H9 (cell line): ENCODE measurements around the gene PC. TPM values are rescaled to one million over a fixed set of nuclear protein-coding genes. Genes with fewer than 3 reads are reported as not detected.

Experiments
- DNase-seq: peaks from one replicate; pipeline ENCODE4 v3.0.0-alpha.2; 2017
- H2AFZ ChIP-seq: one replicate; pipeline ENCODE4 v1.6.1; 2013; ENCODE audit warnings: mild to moderate bottlenecking, low read length, control low read depth, moderate library complexity
- H2AK5ac ChIP-seq: 2 replicates; pipeline ENCODE4 v1.6.1; 2013; ENCODE audit warnings: low read length, control low read depth, mixed read lengths; ENCODE audit not compliant: insufficient read length
- H2BK120ac ChIP-seq: one replicate; pipeline ENCODE4 v1.6.1; 2013; ENCODE audit warnings: low read depth, mild to moderate bottlenecking, low read length, control low read depth, inconsistent platforms; ENCODE audit not compliant: poor library complexity, severe bottlenecking
- H2BK12ac ChIP-seq: 2 replicates; pipeline ENCODE4 v1.6.1; 2013; ENCODE audit warnings: low read length, control low read depth, mixed read lengths, low read depth; ENCODE audit not compliant: insufficient read length
- H2BK15ac ChIP-seq: 2 replicates; pipeline ENCODE4 v1.6.1; 2013; ENCODE audit warnings: low read depth, low read length, control low read depth
- H2BK20ac ChIP-seq: one replicate; pipeline ENCODE4 v1.6.1; 2013; ENCODE audit warnings: low read depth, mild to moderate bottlenecking, low read length, control low read depth, inconsistent platforms; ENCODE audit not compliant: poor library complexity, severe bottlenecking
- H2BK5ac ChIP-seq: 2 replicates; pipeline ENCODE4 v1.6.1; 2013; ENCODE audit warnings: low read length, control low read depth, mixed read lengths; ENCODE audit not compliant: insufficient read length
- H3K14ac ChIP-seq: 2 replicates; pipeline ENCODE4 v1.6.1; 2013; ENCODE audit warnings: low read length, control low read depth; ENCODE audit not compliant: insufficient read depth
- H3K18ac ChIP-seq: 2 replicates; pipeline ENCODE4 v1.6.1; 2013; ENCODE audit warnings: low read depth, mild to moderate bottlenecking, mixed read lengths, low read length, control low read depth; ENCODE audit not compliant: insufficient read length
- H3K23ac ChIP-seq: 2 replicates; pipeline ENCODE4 v1.6.1; 2013; ENCODE audit warnings: low read length, control low read depth, mixed read lengths, low read depth; ENCODE audit not compliant: insufficient read length
- H3K23me2 ChIP-seq: 2 replicates; pipeline ENCODE4 v1.6.1; 2013; ENCODE audit warnings: low read depth, mild to moderate bottlenecking, mixed read lengths, low read length, control low read depth; ENCODE audit not compliant: insufficient read length, poor library complexity, severe bottlenecking
- H3K27ac ChIP-seq: 2 replicates; pipeline ENCODE4 v1.5.1; 2013; ENCODE audit warnings: low read length, control low read depth, mixed read lengths, low read depth; ENCODE audit not compliant: insufficient read length
- H3K27me3 ChIP-seq: 2 replicates; pipeline ENCODE4 v1.6.1; 2013; ENCODE audit warnings: low read length, control low read depth, inconsistent platforms; ENCODE audit not compliant: insufficient read depth
- H3K4ac ChIP-seq: 2 replicates; pipeline ENCODE4 v1.6.1; 2013; ENCODE audit warnings: low read depth, mild to moderate bottlenecking, control low read depth, inconsistent platforms, low read length, moderate library complexity
- H3K4me1 ChIP-seq: 2 replicates; pipeline ENCODE4 v1.6.1; 2013; ENCODE audit warnings: low read length, control low read depth, inconsistent platforms; ENCODE audit not compliant: insufficient read depth
- H3K4me2 ChIP-seq: 2 replicates; pipeline ENCODE4 v1.6.1; 2013; ENCODE audit warnings: low read length, control low read depth, mixed read lengths; ENCODE audit not compliant: insufficient read length, insufficient read depth
- H3K56ac ChIP-seq: 2 replicates; pipeline ENCODE4 v1.6.1; 2013; ENCODE audit warnings: low read depth, mild to moderate bottlenecking, mixed read lengths, low read length, control low read depth; ENCODE audit not compliant: insufficient read length
- H3K79me1 ChIP-seq: 2 replicates; pipeline ENCODE4 v1.6.1; 2013; ENCODE audit warnings: low read depth, mild to moderate bottlenecking, moderate library complexity, low read length, control low read depth, inconsistent platforms; ENCODE audit not compliant: insufficient read depth, poor library complexity, severe bottlenecking
- H3K79me2 ChIP-seq: 2 replicates; pipeline ENCODE4 v1.6.1; 2013; ENCODE audit warnings: low read length, control low read depth, inconsistent platforms; ENCODE audit not compliant: insufficient read depth
- H3K9ac ChIP-seq: 2 replicates; pipeline ENCODE4 v1.6.1; 2013; ENCODE audit warnings: low read length, control low read depth, mixed read lengths; ENCODE audit not compliant: insufficient read length; ENCODE audit errors: extremely low read depth
- H3K9me3 ChIP-seq: one replicate; pipeline ENCODE4 v1.6.1; 2013; ENCODE audit warnings: low read depth, low read length, inconsistent platforms; ENCODE audit not compliant: control insufficient read depth
- H3T11ph ChIP-seq: one replicate; pipeline ENCODE4 v1.6.1; 2013; ENCODE audit warnings: mild to moderate bottlenecking, low read length, control low read depth, inconsistent platforms
- H4K20me1 ChIP-seq: one replicate; pipeline ENCODE4 v1.6.1; 2013; ENCODE audit not compliant: control insufficient read depth, insufficient read length, insufficient read depth
- H4K5ac ChIP-seq: 2 replicates; pipeline ENCODE4 v1.6.1; 2013; ENCODE audit warnings: low read depth, mild to moderate bottlenecking, mixed read lengths, low read length, control low read depth; ENCODE audit not compliant: insufficient read length
- H4K8ac ChIP-seq: replicated peaks from 2 replicates; pipeline ENCODE4 v1.6.1; 2013; ENCODE audit warnings: low read length, control low read depth, mixed read lengths, low read depth; ENCODE audit not compliant: insufficient read length
- H4K91ac ChIP-seq: 2 replicates; pipeline ENCODE4 v1.6.1; 2013; ENCODE audit warnings: low read depth, mild to moderate bottlenecking, moderate library complexity, mixed read lengths, low read length, control low read depth; ENCODE audit not compliant: insufficient read length
- H3K27ac Mint-ChIP-seq, 3 experiments: 2 replicates in 2 of 3; 3 replicates in 1 of 3; pipeline ENCODE4 v1.8.0; 2020 to 2021; ENCODE audit warnings: mixed read lengths in 3 of 3, mild to moderate bottlenecking in 1 of 3, moderate library complexity in 1 of 3
- H3K27me3 Mint-ChIP-seq: 2 replicates; pipeline ENCODE4 v1.8.0; 2021; ENCODE audit warnings: low read depth, mild to moderate bottlenecking, moderate library complexity, mixed read lengths
- H3K36me3 Mint-ChIP-seq, 3 experiments: 2 replicates in 2 of 3; 3 replicates in 1 of 3; pipeline ENCODE4 v1.8.0; 2020 to 2021; ENCODE audit warnings: low read depth in 3 of 3, mixed read lengths in 3 of 3; ENCODE audit not compliant: insufficient read depth in 1 of 3
- H3K4me1 Mint-ChIP-seq, 2 experiments: 2 replicates each; pipeline ENCODE4 v1.8.0; 2020; ENCODE audit warnings: mixed read lengths in 2 of 2
- H3K4me3 Mint-ChIP-seq, 2 experiments: 2 replicates in 1 of 2; 3 replicates in 1 of 2; pipeline ENCODE4 v1.8.0; 2020 to 2021; ENCODE audit warnings: mild to moderate bottlenecking in 2 of 2, mixed read lengths in 2 of 2, moderate library complexity in 1 of 2
- H3K9me3 Mint-ChIP-seq, 2 experiments: 2 replicates in 1 of 2; 3 replicates in 1 of 2; pipeline ENCODE4 v1.8.0; 2020; ENCODE audit warnings: mild to moderate bottlenecking in 2 of 2, mixed read lengths in 2 of 2, moderate library complexity in 1 of 2
- CTCF ChIP-seq: fragments of 200-600 bp; sonication (generic); conservative IDR thresholded peaks from 3 replicates; pipeline ENCODE4 v1.8.0; 2021; ENCODE audit warnings: antibody characterized with exemption, mild to moderate bottlenecking
- WGBS: extraction: QIAGEN DNeasy Blood & Tissue Kit; methylation state at CpG from one replicate; pipeline ENCODE4 v1.1.7; 2013; ENCODE audit warnings: missing lambda C conversion rate, low lambda C conversion rate, mixed read lengths; ENCODE audit not compliant: insufficient read length; ENCODE audit errors: extremely low coverage; 5-methylcytosine and 5-hydroxymethylcytosine counted together
- total RNA-seq: library from RNA; stranded (reverse); gene quantifications from 2 replicates; pipeline ENCODE4 v1.2.1, GENCODE V29; 2021

Gene PC
- total RNA-seq, 1 experiment from 2014 or later: 32.6 TPM

- no peak overlapping the region for H3K4ac ChIP-seq
- H3K4me3 Mint-ChIP-seq: no peak overlapping the region
- no peaks in the 10 kb centered on the region for H3K9me3 Mint-ChIP-seq
- H3K27ac Mint-ChIP-seq: no peak overlapping the region
- H3K4me1 Mint-ChIP-seq: peaks cover 20 to 23% of the 10 kb centered on the region in 2 experiments
- H3K4me2 ChIP-seq: no peak overlapping the region
- H3K14ac ChIP-seq: no peak overlapping the region
- no peak overlapping the region for H4K91ac ChIP-seq
- H2BK12ac ChIP-seq: no peak overlapping the region
- no CpG with 5 or more reads among the region's 7 CpGs for WGBS
- no peak overlapping the region for H3K9ac ChIP-seq
- H2BK15ac ChIP-seq: no peak overlapping the region
- no peaks in the 10 kb centered on the region; the same call in 1 of the 2 replicates for H3K4me1 ChIP-seq
- no peak overlapping the region for H3K18ac ChIP-seq
- no peaks in the 10 kb centered on the region for H3K9me3 ChIP-seq
- H3K79me2 ChIP-seq: no peaks in the 10 kb centered on the region
- TF ChIP-seq CTCF: no peak
- no peaks in the 10 kb centered on the region for H3K36me3 Mint-ChIP-seq
- no peaks in the 10 kb centered on the region for H4K20me1 ChIP-seq
- H2BK5ac ChIP-seq: no peak overlapping the region
- no peak overlapping the region for H3K56ac ChIP-seq
- H4K5ac ChIP-seq: no peak overlapping the region
- no peaks in the 10 kb centered on the region; the same call in none of the 2 replicates for H3K27me3 Mint-ChIP-seq
- H3K27me3 ChIP-seq: no peaks in the 10 kb centered on the region
- no peak for DNase-seq
- H3K23me2 ChIP-seq: no peaks in the 10 kb centered on the region
- no peak overlapping the region for H2BK120ac ChIP-seq
- H2AK5ac ChIP-seq: no peak overlapping the region
- H3K23ac ChIP-seq: no peak overlapping the region
- H2BK20ac ChIP-seq: no peak overlapping the region
- no peak overlapping the region for H4K8ac ChIP-seq
- H3T11ph ChIP-seq: no peak overlapping the region
- H3K27ac ChIP-seq: no peak overlapping the region
- H2AFZ ChIP-seq: no peak overlapping the region
- H3K79me1 ChIP-seq: no peaks in the 10 kb centered on the region
Observed at GRCh38 chr11:66999555-66999954, 41.4 kb upstream of the PC start.
